ENCODE results near the gene EML5. TPM values are rescaled to one million over a fixed set of nuclear protein-coding genes. Genes with fewer than 3 reads are reported as not detected.

Gene EML5
- total RNA-seq, 1 donor from 2014 or later, result 0.82 TPM

GRCh38 chr14:88616697-88617096, 176.1 kb downstream of the EML5 start:
- no peak for DNase-seq
- H3K4me1 Mint-ChIP-seq, result peaks cover 3% of the 10 kb centered on the region
- no peak overlapping the region for H3K4me3 Mint-ChIP-seq
- H3K27me3 Mint-ChIP-seq, result no peaks in the 10 kb centered on the region
- H3K9me3 Mint-ChIP-seq, result no peaks in the 10 kb centered on the region
- no peak overlapping the region for H3K27ac Mint-ChIP-seq
- intact Hi-C loops (cut with micrococcal nuclease), result no loop called here
- peaks cover 13% of the 10 kb centered on the region for H3K36me3 Mint-ChIP-seq (ENCODE audit: low read depth)

DNA sequence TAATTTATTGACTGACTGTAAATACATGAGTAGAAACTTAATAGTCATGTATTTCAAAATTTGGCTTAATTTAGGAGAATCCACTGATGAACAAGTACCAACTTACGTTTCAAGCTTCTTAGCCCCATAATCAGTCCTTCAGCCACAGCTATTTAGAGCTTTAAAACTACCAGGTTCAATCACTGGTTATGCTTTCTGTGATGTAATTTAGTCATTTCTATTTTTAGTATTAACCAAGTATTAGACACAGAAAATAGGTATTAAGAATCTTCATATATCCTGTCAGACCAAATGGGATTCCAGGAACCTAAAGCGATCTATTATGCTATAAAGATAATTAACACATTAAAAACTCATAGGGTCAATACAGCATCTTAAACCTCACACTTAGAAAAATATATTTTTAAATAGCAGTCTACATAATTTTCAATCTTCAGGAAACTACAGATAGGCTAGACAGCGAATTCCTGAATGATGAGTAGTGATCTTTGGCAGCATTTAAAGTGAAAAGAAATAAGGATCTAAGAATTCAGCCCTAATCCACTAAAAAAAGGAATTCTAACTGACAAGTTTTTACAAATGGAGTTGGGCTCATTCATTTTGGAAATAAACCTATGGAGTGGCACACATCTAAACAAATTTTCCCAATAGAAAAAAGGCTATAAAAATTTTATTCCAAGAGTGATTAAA, 178.4 kb downstream of the EML5 start:
- Mint-ChIP-seq H3K4me3 (no peak overlapping the region), H3K4me1 (peaks cover 3% of the 10 kb centered on the region), H3K36me3 (ENCODE audit: low read depth) (peaks cover 30% of the 10 kb centered on the region), H3K27me3 (no peaks in the 10 kb centered on the region), H3K27ac (no peak overlapping the region), H3K9me3 (no peaks in the 10 kb centered on the region)
- intact Hi-C loops (cut with micrococcal nuclease), result no loop called here
- DNase-seq, result no peak

GRCh38 chr14:88613552-88614010, 179.2 kb downstream of the EML5 start:
- peaks cover 35% of the 10 kb centered on the region for H3K36me3 Mint-ChIP-seq (ENCODE audit: low read depth)
- H3K27ac Mint-ChIP-seq, result no peak overlapping the region
- DNase-seq, result no peak
- no peak overlapping the region for H3K4me3 Mint-ChIP-seq
- H3K4me1 Mint-ChIP-seq, result peaks cover 3% of the 10 kb centered on the region
- intact Hi-C loops (cut with micrococcal nuclease), result no loop called here
- no peaks in the 10 kb centered on the region for H3K9me3 Mint-ChIP-seq
- no peaks in the 10 kb centered on the region for H3K27me3 Mint-ChIP-seq

DNA sequence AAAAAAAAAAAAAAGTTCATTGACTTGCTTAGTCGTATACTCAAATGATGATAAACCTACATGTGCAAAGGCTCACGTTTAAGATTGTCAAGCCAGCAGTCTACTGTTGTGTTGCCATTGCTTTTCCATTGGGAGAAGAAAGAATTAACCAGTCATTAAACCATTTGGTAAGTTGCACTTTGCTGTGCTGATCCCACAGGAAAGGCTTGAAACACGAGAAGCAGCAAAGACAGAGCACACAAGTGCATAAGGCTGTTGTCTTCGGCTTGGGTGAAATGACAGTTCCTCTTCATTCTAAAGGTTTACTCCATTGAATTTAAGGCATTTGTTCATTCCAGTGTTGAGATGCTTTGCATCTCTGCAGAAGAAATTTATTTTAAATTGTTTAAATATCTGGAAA, 179.8 kb downstream of the EML5 start:
- no peak overlapping the region for H3K27ac Mint-ChIP-seq
- H3K4me1 Mint-ChIP-seq, result peaks cover 3% of the 10 kb centered on the region
- intact Hi-C loops (cut with micrococcal nuclease), result no loop called here
- H3K36me3 Mint-ChIP-seq (ENCODE audit: low read depth), result peaks cover 41% of the 10 kb centered on the region
- no peak for DNase-seq
- no peak overlapping the region for H3K4me3 Mint-ChIP-seq
- no peaks in the 10 kb centered on the region for H3K27me3 Mint-ChIP-seq
- no peaks in the 10 kb centered on the region for H3K9me3 Mint-ChIP-seq

- no peak overlapping the region for H3K27ac Mint-ChIP-seq
These were observed 180.9 kb downstream of the EML5 start for GRCh38 chr14:88611878-88612277.

GRCh38 chr14:88607829-88608228, 184.9 kb downstream of the EML5 start:
- Mint-ChIP-seq H3K27me3 (no peaks in the 10 kb centered on the region), H3K9me3 (no peaks in the 10 kb centered on the region), H3K27ac (no peak overlapping the region), H3K4me1 (peaks cover 10% of the 10 kb centered on the region), H3K4me3 (no peak overlapping the region), H3K36me3 (ENCODE audit: low read depth) (peaks cover 69% of the 10 kb centered on the region)
- intact Hi-C loops (cut with micrococcal nuclease), result no loop called here
- DNase-seq, result no peak

More at GRCh38 chr14:88611878-88612277, 180.9 kb downstream of the EML5 start:
- no peak overlapping the region for H3K4me3 Mint-ChIP-seq
- peaks cover 50% of the 10 kb centered on the region for H3K36me3 Mint-ChIP-seq (ENCODE audit: low read depth)
- H3K27me3 Mint-ChIP-seq, result no peaks in the 10 kb centered on the region
- DNase-seq, result no peak
- H3K4me1 Mint-ChIP-seq, result peaks cover 6% of the 10 kb centered on the region
- H3K9me3 Mint-ChIP-seq, result no peaks in the 10 kb centered on the region
- intact Hi-C loops (cut with micrococcal nuclease), result no loop called here

DNA sequence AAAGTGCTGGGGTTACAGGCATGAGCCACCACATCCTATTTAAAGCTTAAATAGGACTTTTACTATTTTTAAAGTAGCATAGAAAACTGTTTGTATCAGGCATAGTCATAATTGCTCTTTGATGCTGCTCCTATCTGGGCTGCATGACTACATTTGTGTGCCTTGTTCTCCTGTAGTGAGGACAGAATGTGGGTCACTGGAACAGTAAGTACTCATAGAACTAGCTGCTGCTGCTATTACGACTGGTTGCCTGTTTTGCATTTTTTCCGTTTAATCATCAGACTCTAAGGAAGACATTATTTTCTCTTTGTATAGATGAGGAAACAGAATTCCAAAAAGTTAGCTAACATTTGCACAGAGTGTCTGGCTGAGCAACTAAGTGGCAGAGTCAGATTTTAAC, 187.2 kb downstream of the EML5 start:
- H3K4me3 Mint-ChIP-seq, result no peak overlapping the region
- no peaks in the 10 kb centered on the region for H3K27me3 Mint-ChIP-seq
- H3K36me3 Mint-ChIP-seq (ENCODE audit: low read depth), result peaks cover 70% of the 10 kb centered on the region
- H3K27ac Mint-ChIP-seq, result no peak overlapping the region
- H3K9me3 Mint-ChIP-seq, result no peaks in the 10 kb centered on the region
- intact Hi-C loops (cut with micrococcal nuclease), result no loop called here
- H3K4me1 Mint-ChIP-seq, result peaks cover 15% of the 10 kb centered on the region
- DNase-seq, result no peak

DNA sequence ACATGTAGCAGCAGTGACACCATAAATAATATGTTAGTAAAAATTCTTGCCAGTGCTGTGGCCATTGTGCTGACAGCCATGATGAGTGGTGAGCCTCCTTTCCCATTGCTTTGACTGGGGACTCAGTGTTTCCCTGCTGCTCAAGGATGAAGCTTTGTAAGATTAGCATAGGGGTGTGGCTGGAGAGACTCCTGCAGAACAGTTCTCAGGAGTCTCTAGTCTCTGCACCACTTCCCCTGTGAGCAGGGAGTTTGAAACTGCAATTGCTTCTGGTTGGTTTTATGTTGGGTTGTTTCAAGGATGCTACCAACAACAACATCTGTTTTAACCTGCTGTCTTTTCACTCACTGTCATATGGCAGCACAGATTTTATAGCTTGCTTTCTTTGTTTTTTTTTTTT, 188.5 kb downstream of the EML5 start:
- intact Hi-C loops (cut with micrococcal nuclease), result no loop called here
- Mint-ChIP-seq H3K36me3 (ENCODE audit: low read depth) (peaks cover 70% of the 10 kb centered on the region), H3K4me1 (peaks cover 27% of the 10 kb centered on the region), H3K27me3 (no peaks in the 10 kb centered on the region), H3K4me3 (no peak overlapping the region), H3K27ac (no peak overlapping the region), H3K9me3 (no peaks in the 10 kb centered on the region)
- DNase-seq, result no peak

GRCh38 chr14:88599761-88600439, 192.9 kb downstream of the EML5 start:
- Mint-ChIP-seq H3K4me1 (peaks cover 33% of the 10 kb centered on the region), H3K27me3 (no peaks in the 10 kb centered on the region), H3K27ac (peak overlapping the region; percentile 94), H3K9me3 (no peaks in the 10 kb centered on the region), H3K4me3 (peak overlapping the region; percentile 71), H3K36me3 (ENCODE audit: low read depth) (peaks cover 68% of the 10 kb centered on the region)
- DNase-seq, result peak; percentile 66
- intact Hi-C loops (cut with micrococcal nuclease), result loop anchor here (2.0 kb wide), 1 partner anchor 37 kb away; the partner anchor contains the start of gene ZC3H14

DNA sequence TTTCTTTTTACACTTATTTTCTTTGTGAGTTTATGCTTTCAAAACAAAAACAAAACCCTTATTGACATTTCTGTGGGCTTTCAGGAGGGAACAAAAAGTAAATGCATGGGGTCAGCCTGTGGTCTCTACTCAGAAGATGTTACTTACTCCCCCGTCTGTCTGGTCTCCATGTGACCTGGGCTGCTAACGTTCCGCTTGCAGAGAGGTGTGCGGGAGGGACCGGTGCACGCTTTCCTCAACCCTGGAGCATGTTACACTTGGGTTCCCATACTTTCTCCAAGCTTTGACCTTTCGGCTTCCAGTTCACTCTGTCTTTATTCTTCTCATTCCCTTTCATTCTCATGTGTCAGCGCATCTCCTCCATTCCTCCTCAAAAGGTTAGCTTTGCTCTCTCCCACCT, 193.4 kb downstream of the EML5 start:
- Mint-ChIP-seq H3K27me3 (no peaks in the 10 kb centered on the region), H3K4me3 (peak overlapping the region; percentile 71), H3K9me3 (no peaks in the 10 kb centered on the region), H3K4me1 (peaks cover 32% of the 10 kb centered on the region), H3K36me3 (ENCODE audit: low read depth) (peaks cover 67% of the 10 kb centered on the region), H3K27ac (peak overlapping the region; percentile 94)
- DNase-seq, result no peak
- intact Hi-C loops (cut with micrococcal nuclease), result loop anchor here (2.0 kb wide), 1 partner anchor 37 kb away; the partner anchor contains the start of gene ZC3H14

GRCh38 chr14:88598097-88598675, 194.6 kb downstream of the EML5 start:
- H3K36me3 Mint-ChIP-seq (ENCODE audit: low read depth), result peaks cover 66% of the 10 kb centered on the region
- H3K27ac Mint-ChIP-seq, result peak overlapping the region; percentile 34
- H3K4me1 Mint-ChIP-seq, result peaks cover 29% of the 10 kb centered on the region
- no peaks in the 10 kb centered on the region for H3K27me3 Mint-ChIP-seq
- no peak overlapping the region for H3K4me3 Mint-ChIP-seq
- intact Hi-C loops (cut with micrococcal nuclease), result loop anchor here (2.0 kb wide), 1 partner anchor 35 kb away; the partner anchor contains the start of gene ZC3H14
- no peaks in the 10 kb centered on the region for H3K9me3 Mint-ChIP-seq
- DNase-seq, result no peak

- Mint-ChIP-seq H3K36me3 (ENCODE audit: low read depth) (peaks cover 67% of the 10 kb centered on the region), H3K4me1 (peaks cover 29% of the 10 kb centered on the region), H3K9me3 (no peaks in the 10 kb centered on the region), H3K27me3 (no peaks in the 10 kb centered on the region), H3K27ac (no peak overlapping the region), H3K4me3 (no peak overlapping the region)
- DNase-seq, result no peak
- intact Hi-C loops (cut with micrococcal nuclease), result no loop called here
These were observed 195.2 kb downstream of the EML5 start for GRCh38 chr14:88597601-88598000.

GRCh38 chr14:88597038-88597437, 195.7 kb downstream of the EML5 start:
- H3K9me3 Mint-ChIP-seq, result no peaks in the 10 kb centered on the region
- no peak overlapping the region for H3K27ac Mint-ChIP-seq
- H3K4me1 Mint-ChIP-seq, result peaks cover 28% of the 10 kb centered on the region
- intact Hi-C loops (cut with micrococcal nuclease), result no loop called here
- DNase-seq, result no peak
- no peaks in the 10 kb centered on the region for H3K27me3 Mint-ChIP-seq
- peaks cover 64% of the 10 kb centered on the region for H3K36me3 Mint-ChIP-seq (ENCODE audit: low read depth)
- no peak overlapping the region for H3K4me3 Mint-ChIP-seq

DNA sequence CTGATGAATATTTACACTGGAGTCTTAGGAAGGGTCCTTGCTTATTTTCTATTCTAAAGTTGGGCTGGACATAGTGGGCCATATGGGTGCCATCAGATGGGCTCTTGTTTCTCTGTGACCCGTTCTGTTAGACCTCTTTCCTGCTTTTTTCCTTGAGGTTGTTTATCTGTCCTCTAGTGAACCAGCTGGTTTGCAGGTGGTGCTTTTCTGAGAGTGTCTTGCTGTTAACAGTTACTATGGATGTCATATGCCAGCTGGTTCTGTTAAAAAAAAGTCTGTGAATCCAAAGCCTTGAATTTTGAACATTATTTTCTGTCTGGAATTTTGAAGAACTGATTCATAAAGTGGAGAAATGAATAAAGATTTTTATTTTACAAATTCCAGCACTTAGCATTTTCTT, 200.7 kb downstream of the EML5 start:
- Mint-ChIP-seq H3K27me3 (no peaks in the 10 kb centered on the region), H3K27ac (no peak overlapping the region), H3K36me3 (ENCODE audit: low read depth) (peaks cover 56% of the 10 kb centered on the region), H3K4me3 (no peak overlapping the region), H3K9me3 (no peaks in the 10 kb centered on the region), H3K4me1 (peaks cover 6% of the 10 kb centered on the region)
- no peak for DNase-seq
- intact Hi-C loops (cut with micrococcal nuclease), result no loop called here
